COR-L47 (cell line): ENCODE data around the gene RFX1.
A peak's percentile ranks its signal among the peaks of the same experiment; 100 is the strongest.
"Not testable (repeated sequence)": the region's sequence is repeated elsewhere in the genome, so short reads cannot be mapped to it uniquely, and the experiment has no call there.

Source experiments
- DNase-seq: peaks from one replicate; lab custom pipeline; 2025; lab: John Stamatoyannopoulos, UW

RFX1 gene

DNA sequence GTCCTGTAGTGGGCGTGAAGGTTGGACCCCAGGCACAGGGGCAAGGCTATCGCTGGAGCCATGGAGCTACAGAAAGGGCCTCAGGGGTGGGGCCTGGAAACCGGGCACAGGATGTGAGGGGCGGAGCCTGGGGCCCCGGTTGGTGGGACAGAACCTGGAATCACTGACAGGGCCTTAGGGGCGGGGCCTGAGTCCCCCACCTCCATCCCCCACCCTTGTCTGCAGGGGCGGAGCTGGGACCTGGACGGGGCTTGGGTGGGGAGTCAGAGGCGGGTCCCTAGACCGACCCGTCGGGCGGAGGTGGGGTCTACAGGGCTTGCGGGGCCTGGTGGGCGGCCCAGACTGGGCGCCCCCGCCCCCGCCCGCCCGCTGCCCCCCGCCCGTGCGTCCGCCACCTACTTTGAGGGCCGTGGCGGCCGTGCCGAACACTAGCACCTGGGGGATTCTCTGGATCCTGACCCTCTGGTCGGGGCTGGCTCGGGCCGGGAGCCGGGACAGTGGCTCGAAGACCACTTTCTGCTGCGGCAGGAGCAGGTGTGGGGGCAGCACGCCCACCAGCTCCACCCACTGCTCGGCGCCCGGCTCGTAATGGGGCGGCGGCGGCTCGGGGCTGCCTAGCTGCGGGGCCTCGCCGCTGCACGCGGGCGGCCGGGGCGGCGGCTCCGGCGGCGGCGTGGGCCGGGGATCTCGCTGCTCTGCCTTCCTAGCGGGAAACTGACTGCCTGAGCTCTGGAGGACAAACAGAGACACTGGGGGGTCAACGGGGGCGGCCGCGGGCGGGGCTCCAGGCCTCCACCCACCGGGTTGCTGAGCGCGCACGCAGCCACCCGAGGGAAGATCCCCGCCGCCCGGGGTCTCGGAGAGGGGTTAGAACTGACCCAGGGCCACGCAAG is 27.5 kb downstream of the RFX1 start:
- DNase-seq = peak; percentile 85

DNA sequence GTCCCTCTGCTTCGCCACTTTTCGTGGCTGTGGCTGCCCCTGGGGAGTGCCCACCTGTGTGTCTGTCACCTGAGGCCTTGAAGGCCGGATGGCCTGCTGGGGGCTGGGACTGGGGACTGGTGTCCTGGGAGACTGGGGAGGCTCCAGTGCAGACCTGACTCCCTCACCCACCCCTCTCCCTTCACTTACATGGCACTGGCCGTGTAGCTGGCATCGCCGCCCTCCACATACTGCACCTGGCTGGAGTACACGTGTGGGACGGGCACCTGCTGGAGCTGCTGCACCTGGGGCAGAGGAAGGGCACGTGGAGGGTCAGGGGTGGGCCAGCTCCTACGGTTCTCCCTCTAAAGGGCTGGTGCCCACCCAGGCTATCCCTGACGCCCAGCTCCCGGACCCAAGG is 28.3 kb downstream of the RFX1 start:
- DNase-seq = no peak

GRCh38 chr19:13976446-13976845 is 29.7 kb downstream of the RFX1 start:
- no peak for DNase-seq

- no peak for DNase-seq
These were observed 30.2 kb downstream of the RFX1 start for GRCh38 chr19:13975870-13976269.

DNA sequence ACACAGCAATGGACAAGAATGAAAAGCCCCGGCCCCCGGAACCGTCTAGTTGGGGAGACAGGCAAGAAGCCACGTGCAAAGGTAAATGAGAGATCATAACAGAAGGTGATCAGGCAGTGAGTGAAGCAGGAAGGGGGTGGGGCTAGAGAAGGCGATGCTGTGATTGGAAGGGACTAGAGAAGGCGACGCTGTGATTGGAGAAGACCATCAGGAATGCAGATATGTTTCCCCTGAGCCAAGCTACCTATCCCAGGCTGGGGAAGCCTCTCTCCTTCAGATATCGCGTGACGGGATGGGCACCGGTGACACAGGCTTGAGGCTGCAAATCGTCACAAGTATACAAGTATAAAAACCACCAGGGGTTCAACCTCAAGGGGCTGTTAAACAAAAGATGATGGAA is 32.0 kb downstream of the RFX1 start:
- DNase-seq = peak; percentile 13

DNA sequence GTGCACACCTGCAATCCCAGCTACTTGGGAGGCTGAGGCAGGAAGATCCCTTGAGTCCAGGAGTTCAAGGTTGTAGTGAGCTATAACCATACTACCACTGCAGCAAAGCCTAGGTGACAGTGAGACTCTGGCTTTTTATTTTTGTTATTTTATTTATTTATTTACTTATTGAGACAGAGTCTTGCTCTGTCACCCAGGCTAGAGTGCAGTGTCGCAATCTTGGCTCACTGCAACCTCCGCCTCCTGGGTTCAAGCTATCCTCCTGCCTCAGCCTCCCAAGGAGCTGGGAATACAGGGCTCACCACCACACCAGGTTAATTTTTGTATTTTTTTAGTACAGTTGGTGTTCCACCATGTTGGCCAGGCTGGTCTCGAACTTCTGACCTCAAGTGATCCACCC is 32.6 kb downstream of the RFX1 start:
- not testable (repeated sequence) for DNase-seq

DNA sequence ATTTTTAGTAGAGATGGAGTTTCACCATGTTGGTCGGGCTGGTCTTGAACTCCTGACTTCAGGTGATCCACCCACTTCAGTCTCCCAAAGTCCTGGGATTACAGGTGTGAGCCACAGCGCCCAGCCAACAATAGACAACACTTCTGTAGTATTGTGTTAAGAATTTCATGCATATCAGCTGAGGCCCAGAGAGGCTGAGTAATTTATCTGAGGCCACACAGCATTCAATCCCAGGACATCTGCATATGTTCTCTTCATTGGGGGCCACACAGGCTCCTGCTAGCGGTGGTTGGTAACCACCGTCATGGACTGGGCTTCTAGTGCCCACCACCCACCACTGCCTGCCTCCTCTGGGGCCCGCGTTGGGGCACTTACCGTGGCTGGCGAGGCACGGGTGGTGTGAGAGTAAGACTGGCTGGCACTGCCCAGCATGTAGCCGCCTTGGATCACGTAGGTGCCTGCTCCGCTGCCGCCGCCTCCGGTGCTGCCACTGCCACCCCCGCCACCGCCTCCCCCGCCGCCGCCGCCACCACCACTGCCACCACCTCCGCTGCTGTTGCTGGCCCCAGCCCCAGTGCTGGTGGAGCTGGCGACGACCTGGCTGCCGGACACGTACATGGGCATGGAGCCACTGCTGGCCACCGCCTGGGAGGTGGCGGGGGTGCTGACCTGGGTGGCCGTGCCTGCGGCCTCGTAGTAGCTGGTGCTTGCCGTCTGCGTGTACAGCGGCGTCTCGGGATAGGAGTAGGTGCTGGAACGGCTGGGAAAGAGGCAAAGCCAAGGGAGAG is 33.6 kb downstream of the RFX1 start:
- DNase-seq = no peak

- not testable (repeated sequence) for DNase-seq
These were observed 34.3 kb downstream of the RFX1 start for GRCh38 chr19:13971868-13972267.

DNA sequence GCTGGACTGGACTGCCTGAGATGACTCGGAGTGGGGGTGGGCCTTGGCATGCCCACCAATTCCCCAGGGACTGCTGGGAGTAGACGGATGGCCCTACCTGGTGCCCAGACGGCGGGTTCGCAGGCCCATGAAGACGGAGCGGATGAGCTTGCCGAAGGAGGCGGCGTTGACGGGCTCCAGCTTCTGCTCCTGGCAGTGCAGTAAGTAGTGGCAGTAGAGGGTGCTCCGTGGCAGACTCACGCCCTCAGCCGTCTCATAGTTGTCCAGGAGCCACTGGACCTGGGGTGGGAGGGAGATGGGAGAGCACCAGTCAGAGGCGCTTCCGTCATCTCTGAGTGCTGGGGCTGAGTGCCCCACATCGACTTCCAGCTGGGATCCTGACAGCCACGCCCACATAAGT is 36.2 kb downstream of the RFX1 start:
- DNase-seq = no peak

DNA sequence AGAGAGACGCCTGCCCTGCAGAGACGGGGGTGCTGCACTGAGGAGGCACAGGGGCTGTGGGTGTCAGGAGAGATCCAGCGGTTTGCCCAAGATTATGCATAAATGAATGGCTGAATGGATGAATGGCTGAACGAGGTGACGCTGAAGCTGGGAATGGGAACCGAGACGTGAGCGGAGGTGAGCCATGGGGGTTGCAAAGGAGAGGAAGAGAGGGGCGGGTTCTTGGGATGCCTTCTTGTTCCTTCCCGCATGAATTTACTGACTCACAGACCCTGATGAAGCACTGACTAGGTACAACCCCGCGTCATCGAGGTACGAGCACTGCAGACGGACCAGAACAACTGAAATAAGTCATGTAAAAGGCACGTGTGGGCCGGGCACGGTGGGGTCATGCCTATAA is 37.1 kb downstream of the RFX1 start:
- DNase-seq = no peak

GRCh38 chr19:13968383-13968935 is 37.7 kb downstream of the RFX1 start:
- no peak for DNase-seq

- not testable (repeated sequence) for DNase-seq
These were observed 38.9 kb downstream of the RFX1 start for GRCh38 chr19:13967206-13967605.

DNA sequence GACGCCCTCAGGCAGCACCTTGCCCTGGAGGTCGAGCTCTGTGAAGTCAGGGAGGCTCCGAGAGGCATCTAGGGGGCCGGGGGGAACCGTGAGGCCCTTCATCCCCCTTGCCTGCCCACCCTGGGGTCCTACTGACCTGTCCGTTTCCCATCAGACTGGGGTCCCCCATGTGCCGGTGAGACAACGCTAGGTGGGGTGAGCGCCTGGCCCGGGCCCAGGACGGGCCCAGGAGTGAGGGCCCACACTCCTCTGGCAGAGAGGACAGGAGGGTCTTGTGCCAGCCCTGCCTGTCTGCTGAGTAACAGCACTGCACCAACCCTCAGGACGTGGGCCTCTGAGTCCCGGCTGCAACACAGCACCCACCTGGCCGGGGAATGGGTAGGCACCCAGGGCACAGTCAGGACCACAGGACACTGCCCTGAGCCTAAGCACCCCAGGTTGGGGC is 39.4 kb downstream of the RFX1 start:
- no peak for DNase-seq

DNA sequence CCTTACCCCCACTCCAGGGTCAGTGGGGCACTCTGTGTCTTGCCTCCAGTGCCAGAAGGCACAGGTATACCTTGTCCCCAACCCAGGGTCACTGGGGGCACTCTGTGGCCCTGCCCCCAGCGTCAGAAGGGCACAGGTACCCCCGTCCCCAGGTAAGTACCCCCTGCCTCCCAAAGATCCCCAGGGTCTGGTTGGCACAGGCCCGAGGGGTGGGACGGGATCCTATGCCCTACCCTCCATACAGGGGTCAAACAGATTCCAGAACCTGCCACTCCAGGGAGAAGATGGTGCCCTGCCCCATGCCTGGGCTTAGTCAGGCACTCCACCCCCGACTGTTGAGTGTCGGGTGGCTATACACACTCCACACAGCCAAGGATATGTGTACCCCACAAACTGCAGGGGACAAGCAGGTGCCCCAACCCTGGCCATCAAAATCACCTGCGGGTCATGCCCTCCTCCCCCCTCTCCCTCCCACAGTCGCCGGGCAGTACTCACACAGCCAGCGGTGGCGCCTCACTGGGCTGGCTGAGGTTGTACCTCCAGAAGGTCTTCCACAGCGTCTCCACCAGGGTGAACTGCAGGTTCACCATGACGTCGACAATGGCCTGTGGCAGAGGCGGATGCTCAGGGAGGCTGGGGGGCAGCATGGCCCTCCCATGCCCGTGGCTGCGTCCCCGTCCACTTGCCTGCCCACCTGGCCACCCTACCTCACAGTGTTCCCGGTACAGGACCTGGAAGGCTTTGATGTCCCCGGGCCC is 40.0 kb downstream of the RFX1 start:
- no peak for DNase-seq

DNA sequence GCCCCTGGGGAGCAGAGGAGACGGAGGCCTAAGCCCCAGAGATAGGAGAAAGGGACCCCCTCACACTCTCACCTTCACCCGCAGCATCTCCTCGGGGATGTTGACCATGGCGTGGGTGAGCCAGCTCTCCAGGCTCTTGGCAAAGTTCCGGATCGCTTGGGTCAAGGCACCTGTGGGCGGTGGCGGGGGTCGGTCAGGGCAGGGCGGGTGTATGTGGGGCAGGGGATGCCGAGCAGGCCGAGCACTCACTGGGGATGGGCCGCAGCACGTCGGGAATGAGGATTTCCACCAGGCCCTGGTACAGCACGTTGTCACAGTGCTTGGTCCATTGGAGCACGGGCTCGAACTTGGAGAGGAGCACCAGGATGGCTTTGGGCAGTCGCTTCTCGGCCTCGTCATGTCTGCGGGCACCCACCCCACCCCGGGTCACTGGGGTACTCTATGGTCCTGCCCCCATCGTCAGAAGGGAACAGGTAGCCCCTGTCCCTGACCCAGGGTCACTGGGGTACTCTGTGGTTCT is 40.7 kb downstream of the RFX1 start:
- no peak for DNase-seq

GRCh38 chr19:13964776-13965175 is 41.3 kb downstream of the RFX1 start:
- DNase-seq = no peak

GRCh38 chr19:13963603-13964105 is 42.5 kb downstream of the RFX1 start:
- no peak for DNase-seq

- DNase-seq = no peak
These were observed 43.2 kb downstream of the RFX1 start for GRCh38 chr19:13962699-13963602.

- DNase-seq = no peak
These were observed 44.1 kb downstream of the RFX1 start for GRCh38 chr19:13961826-13962698.
